Bronchial epithelial cell (primary cell): Measurements from ENCODE around the gene CNKSR3. TPM values are rescaled to one million over a fixed set of nuclear protein-coding genes. Genes with fewer than 3 reads are reported as not detected.

Experiments
- DNase-seq: peaks from one replicate; pipeline ENCODE4 v3.0.0-alpha.2; 2010; ENCODE audit warnings: low read depth
- FAIRE-seq: peaks from 2 replicates; lab custom pipeline; 2011; peaks lifted over from hg19 to GRCh38; lab: Jason Lieb, UNC
- H3K27me3 ChIP-seq: 2 replicates; pipeline ENCODE4 v1.5.1; 2011; ENCODE audit warnings: low read length; ENCODE audit not compliant: control insufficient read depth, insufficient read depth
- H3K36me3 ChIP-seq: 2 replicates; pipeline ENCODE4 v1.5.1; 2011; ENCODE audit warnings: low read length; ENCODE audit not compliant: control insufficient read depth, insufficient read depth
- H3K4me3 ChIP-seq: 2 replicates; pipeline ENCODE4 v1.5.1; 2011; ENCODE audit warnings: mild to moderate bottlenecking, low read depth, low read length, control low read depth
- total RNA-seq: library from RNA; depleted of rRNA; stranded (reverse); fragments of >200 nt; gene quantifications from 2 replicates; pipeline ENCODE4 v1.2.1, GENCODE V29; 2014
- TF ChIP-seq, protein P1 (sequence below): IDR thresholded peaks from 2 replicates; pipeline ENCODE4 v1.5.1; 2011; ENCODE audit warnings: mild to moderate bottlenecking, moderate library complexity, low read length, control low read depth, inconsistent platforms; ENCODE audit not compliant: insufficient read depth, severe bottlenecking

The CNKSR3 gene
- total RNA-seq, 1 donor from 2014 or later: 2.6 TPM

GRCh38 chr6:154535851-154536250 lies 25.4 kb upstream of the CNKSR3 start:
- TF ChIP-seq, protein P1, sequence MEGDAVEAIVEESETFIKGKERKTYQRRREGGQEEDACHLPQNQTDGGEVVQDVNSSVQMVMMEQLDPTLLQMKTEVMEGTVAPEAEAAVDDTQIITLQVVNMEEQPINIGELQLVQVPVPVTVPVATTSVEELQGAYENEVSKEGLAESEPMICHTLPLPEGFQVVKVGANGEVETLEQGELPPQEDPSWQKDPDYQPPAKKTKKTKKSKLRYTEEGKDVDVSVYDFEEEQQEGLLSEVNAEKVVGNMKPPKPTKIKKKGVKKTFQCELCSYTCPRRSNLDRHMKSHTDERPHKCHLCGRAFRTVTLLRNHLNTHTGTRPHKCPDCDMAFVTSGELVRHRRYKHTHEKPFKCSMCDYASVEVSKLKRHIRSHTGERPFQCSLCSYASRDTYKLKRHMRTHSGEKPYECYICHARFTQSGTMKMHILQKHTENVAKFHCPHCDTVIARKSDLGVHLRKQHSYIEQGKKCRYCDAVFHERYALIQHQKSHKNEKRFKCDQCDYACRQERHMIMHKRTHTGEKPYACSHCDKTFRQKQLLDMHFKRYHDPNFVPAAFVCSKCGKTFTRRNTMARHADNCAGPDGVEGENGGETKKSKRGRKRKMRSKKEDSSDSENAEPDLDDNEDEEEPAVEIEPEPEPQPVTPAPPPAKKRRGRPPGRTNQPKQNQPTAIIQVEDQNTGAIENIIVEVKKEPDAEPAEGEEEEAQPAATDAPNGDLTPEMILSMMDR: no peak
- H3K4me3 ChIP-seq: no peak overlapping the region
- no peaks in the 10 kb centered on the region for H3K36me3 ChIP-seq
- no peak for FAIRE-seq
- DNase-seq: no peak
- H3K27me3 ChIP-seq: no peaks in the 10 kb centered on the region

GRCh38 chr6:154535147-154535546 lies 24.7 kb upstream of the CNKSR3 start:
- no peak overlapping the region for H3K4me3 ChIP-seq
- DNase-seq (no peak), FAIRE-seq (no peak)
- TF ChIP-seq, protein P1: no peak
- no peaks in the 10 kb centered on the region for H3K27me3 ChIP-seq
- H3K36me3 ChIP-seq: no peaks in the 10 kb centered on the region

DNA sequence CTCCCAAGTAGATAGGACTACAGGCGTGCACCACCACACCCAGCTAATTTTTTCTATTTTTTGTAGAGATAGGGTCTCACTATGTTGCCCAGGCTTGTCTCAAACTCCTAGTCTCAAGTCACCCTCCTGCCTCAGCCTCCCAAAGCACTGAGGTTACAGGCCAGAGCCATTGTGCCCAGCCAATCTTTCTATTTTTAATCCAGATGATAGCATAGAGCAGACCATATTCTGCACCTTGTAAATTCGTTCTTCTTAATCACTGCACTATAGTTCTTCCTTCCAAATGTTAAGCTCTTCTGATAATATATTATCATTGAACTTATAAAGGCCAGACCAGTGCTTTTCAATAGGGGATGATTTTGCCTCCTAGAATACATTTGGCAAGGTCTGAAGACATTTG lies 24.0 kb upstream of the CNKSR3 start:
- DNase-seq (no peak), FAIRE-seq (no peak)
- Histone ChIP-seq H3K4me3 (no peak overlapping the region), H3K27me3 (no peaks in the 10 kb centered on the region), H3K36me3 (no peaks in the 10 kb centered on the region)
- TF ChIP-seq, protein P1: no peak

DNA sequence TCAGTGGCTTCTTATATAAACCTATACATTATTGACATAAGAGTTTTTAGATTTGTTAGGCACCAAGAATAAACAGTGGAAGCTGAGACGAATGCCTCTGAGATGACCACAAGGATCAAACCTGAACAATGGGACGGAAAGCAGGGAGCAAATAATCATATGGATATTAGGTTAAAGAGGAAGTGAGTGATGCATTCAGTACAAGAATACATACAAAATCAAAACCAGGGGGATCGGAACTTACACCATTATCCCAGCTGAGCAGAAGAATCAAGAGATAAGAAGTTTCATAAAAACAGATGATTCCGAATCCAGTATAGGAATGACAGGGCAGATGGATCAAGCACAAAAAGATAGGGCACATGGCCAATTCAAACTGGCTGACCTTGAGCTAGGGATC lies 21.9 kb upstream of the CNKSR3 start:
- Histone ChIP-seq H3K27me3 (no peaks in the 10 kb centered on the region), H3K4me3 (no peak overlapping the region), H3K36me3 (no peaks in the 10 kb centered on the region)
- TF ChIP-seq, protein P1: no peak
- DNase-seq: no peak
- no peak for FAIRE-seq

- DNase-seq (no peak), FAIRE-seq (no peak)
- TF ChIP-seq, protein P1: no peak
- Histone ChIP-seq H3K4me3 (no peak overlapping the region), H3K36me3 (no peaks in the 10 kb centered on the region), H3K27me3 (no peaks in the 10 kb centered on the region)
These were observed 19.5 kb upstream of the CNKSR3 start for GRCh38 chr6:154529957-154530356.

DNA sequence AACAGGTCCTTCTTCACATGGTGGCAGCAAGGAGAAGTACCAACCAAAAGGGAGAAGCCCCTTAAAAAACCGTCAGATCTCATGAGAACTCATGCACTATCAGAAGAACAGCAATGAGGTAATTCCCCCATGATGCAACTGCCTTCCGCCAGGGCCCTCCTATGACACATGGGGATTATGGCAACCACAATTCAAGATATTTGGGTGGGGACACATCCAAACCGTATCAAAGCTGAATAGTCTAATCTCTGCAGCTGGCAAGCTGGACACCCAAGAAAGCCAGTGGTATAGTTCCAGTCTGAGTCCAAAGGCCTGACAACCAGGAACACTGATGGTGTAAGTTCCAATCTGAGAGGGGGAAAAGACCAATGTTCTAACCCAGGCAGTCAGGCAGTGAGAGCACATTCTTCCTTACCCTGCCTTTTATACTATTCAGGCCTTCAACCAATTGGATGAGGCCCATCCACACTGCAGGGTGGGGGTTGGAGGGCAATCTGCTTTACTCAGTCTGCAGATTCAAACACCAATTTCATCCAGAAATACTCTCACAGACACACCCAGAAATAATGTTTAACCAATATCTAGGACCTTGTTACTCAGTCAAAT lies 17.9 kb upstream of the CNKSR3 start:
- Histone ChIP-seq H3K4me3 (no peak overlapping the region), H3K27me3 (no peaks in the 10 kb centered on the region), H3K36me3 (no peaks in the 10 kb centered on the region)
- FAIRE-seq: no peak
- TF ChIP-seq, protein P1: no peak
- no peak for DNase-seq
